HUDEP-2 (cell line): ENCODE results near the gene ZNF831.

Source experiments
- DNase-seq, 76 experiments: peaks; one replicate each; lab custom pipeline; 2025; ENCODE audit not compliant: unreplicated experiment in 76 of 76; lab: John Stamatoyannopoulos, UW

ZNF831 gene

GRCh38 chr20:59154317-59155013, 9.2 kb upstream of the ZNF831 start:
- no peak for DNase-seq

- no peak for DNase-seq
Measured at GRCh38 chr20:59157064-59157463, 6.6 kb upstream of the ZNF831 start.

GRCh38 chr20:59157531-59157930, 6.1 kb upstream of the ZNF831 start:
- DNase-seq, result no peak

- DNase-seq, result no peak
Measured at GRCh38 chr20:59157961-59158541, 5.6 kb upstream of the ZNF831 start.

- no peak for DNase-seq
Measured at GRCh38 chr20:59158673-59159072, 4.9 kb upstream of the ZNF831 start.

GRCh38 chr20:59159091-59159490, 4.5 kb upstream of the ZNF831 start:
- DNase-seq, result no peak

- DNase-seq, result no peak
Measured at GRCh38 chr20:59159493-59160376, 3.9 kb upstream of the ZNF831 start.

- DNase-seq, result no peak
Measured at GRCh38 chr20:59160389-59161115, 3.1 kb upstream of the ZNF831 start.

GRCh38 chr20:59161721-59162120, 1.9 kb upstream of the ZNF831 start:
- no peak for DNase-seq

- DNase-seq, result no peak
Measured at GRCh38 chr20:59164686-59165391, 1.2 kb downstream of the ZNF831 start.

GRCh38 chr20:59165396-59165795, 1.8 kb downstream of the ZNF831 start:
- DNase-seq, result no peak

- no peak for DNase-seq
Measured at GRCh38 chr20:59165891-59166709, 2.5 kb downstream of the ZNF831 start.

- no peak for DNase-seq
Measured at GRCh38 chr20:59170406-59171349, 7.1 kb downstream of the ZNF831 start.

- no peak for DNase-seq
Measured at GRCh38 chr20:59171986-59172385, 8.4 kb downstream of the ZNF831 start.

GRCh38 chr20:59173938-59174491, 10.4 kb downstream of the ZNF831 start:
- no peak for DNase-seq

- DNase-seq, result no peak
Measured at GRCh38 chr20:59175002-59175401, 11.4 kb downstream of the ZNF831 start.

GRCh38 chr20:59175861-59176260, 12.2 kb downstream of the ZNF831 start:
- no peak for DNase-seq

GRCh38 chr20:59176812-59177211, 13.2 kb downstream of the ZNF831 start:
- DNase-seq, result no peak
